ENCODE results near the gene DAPK3.
A peak's percentile ranks its signal among the peaks of the same experiment; 100 is the strongest.

DAPK3 gene

GRCh38 chr19:3984584-3984907 is 13.6 kb upstream of the DAPK3 start:
- no peak overlapping the region for H3K23ac ChIP-seq (ENCODE audit: low read length)
- H3K4me1 ChIP-seq (ENCODE audit: control insufficient read depth, low read depth, low read length): peaks cover 5% of the 10 kb centered on the region
- H4K5ac ChIP-seq (ENCODE audit: low read length): no peak overlapping the region
- H3K9ac ChIP-seq (ENCODE audit: low read length): peak overlapping the region; percentile 99
- no peak overlapping the region for H4K8ac ChIP-seq (ENCODE audit: low read depth, low read length)
- peaks cover 39% of the 10 kb centered on the region for H3K36me3 ChIP-seq (ENCODE audit: control insufficient read depth, insufficient read depth, low read length)
- WGBS (ENCODE audit: extremely low coverage, insufficient coverage, low lambda C conversion rate): no CpG with 5 or more reads among the region's 10 CpGs
- H2BK5ac ChIP-seq (ENCODE audit: low read length): peak overlapping the region; percentile 66
- no peak overlapping the region for H2BK15ac ChIP-seq (replicated peaks; ENCODE audit: low read depth)
- H2AK5ac ChIP-seq (ENCODE audit: low read length): no peak overlapping the region
- H3K27me3 ChIP-seq (ENCODE audit: insufficient read depth, low read length, poor library complexity): no peaks in the 10 kb centered on the region
- H3K27ac ChIP-seq (ENCODE audit: low read depth, low read length): peak overlapping the region; percentile 49
- H3K56ac ChIP-seq (ENCODE audit: low read length): peak overlapping the region; percentile 98
- H3K18ac ChIP-seq (ENCODE audit: low read length): peak overlapping the region; percentile 91
- H3K4me3 ChIP-seq (ENCODE audit: low read length): peak overlapping the region; percentile 98
- DNase-seq: no peak
- H3K79me1 ChIP-seq (ENCODE audit: low read length): peaks cover 21% of the 10 kb centered on the region
- H2BK120ac ChIP-seq (ENCODE audit: low read depth, low read length): no peak overlapping the region
- peaks cover 57% of the 10 kb centered on the region for H3K79me2 ChIP-seq (ENCODE audit: control insufficient read depth, insufficient read depth, low read length)
- peak overlapping the region; percentile 66 for H3K4me2 ChIP-seq (ENCODE audit: low read length)
- peak overlapping the region; percentile 73 for H3K4ac ChIP-seq (ENCODE audit: low read depth, low read length)

- Histone ChIP-seq H3K79me1 (ENCODE audit: low read length) (peaks cover 24% of the 10 kb centered on the region), H3K4me2 (ENCODE audit: low read length) (peak overlapping the region; percentile 66), H3K9ac (ENCODE audit: low read length) (peak overlapping the region; percentile 99), H3K4me1 (ENCODE audit: control insufficient read depth, low read depth, low read length) (peaks cover 5% of the 10 kb centered on the region), H3K27ac (ENCODE audit: low read depth, low read length) (no peak overlapping the region), H3K18ac (ENCODE audit: low read length) (no peak overlapping the region), H3K56ac (ENCODE audit: low read length) (peak overlapping the region; percentile 98), H2BK15ac (replicated peaks; ENCODE audit: low read depth) (no peak overlapping the region), H2AK5ac (ENCODE audit: low read length) (no peak overlapping the region), H4K5ac (ENCODE audit: low read length) (no peak overlapping the region), H2BK120ac (ENCODE audit: low read depth, low read length) (no peak overlapping the region), H3K36me3 (ENCODE audit: control insufficient read depth, insufficient read depth, low read length) (peaks cover 44% of the 10 kb centered on the region), H3K27me3 (ENCODE audit: insufficient read depth, low read length, poor library complexity) (no peaks in the 10 kb centered on the region), H3K4ac (ENCODE audit: low read depth, low read length) (no peak overlapping the region), H4K8ac (ENCODE audit: low read depth, low read length) (no peak overlapping the region), H2BK5ac (ENCODE audit: low read length) (no peak overlapping the region), H3K79me2 (ENCODE audit: control insufficient read depth, insufficient read depth, low read length) (peaks cover 62% of the 10 kb centered on the region), H3K23ac (ENCODE audit: low read length) (no peak overlapping the region), H3K4me3 (ENCODE audit: low read length) (peak overlapping the region; percentile 98)
- DNase-seq: no peak
- WGBS (ENCODE audit: extremely low coverage, insufficient coverage, low lambda C conversion rate): no CpG with 5 or more reads among the region's 30 CpGs
These were observed 13.2 kb upstream of the DAPK3 start for GRCh38 chr19:3983936-3984583.

GRCh38 chr19:3983542-3983914 is 12.6 kb upstream of the DAPK3 start:
- Histone ChIP-seq H3K9ac (ENCODE audit: low read length) (peak overlapping the region; percentile 99), H3K4me1 (ENCODE audit: control insufficient read depth, low read depth, low read length) (peaks cover 5% of the 10 kb centered on the region), H3K27ac (ENCODE audit: low read depth, low read length) (no peak overlapping the region), H3K23ac (ENCODE audit: low read length) (no peak overlapping the region), H2BK5ac (ENCODE audit: low read length) (no peak overlapping the region), H3K27me3 (ENCODE audit: insufficient read depth, low read length, poor library complexity) (no peaks in the 10 kb centered on the region), H2AK5ac (ENCODE audit: low read length) (no peak overlapping the region), H3K36me3 (ENCODE audit: control insufficient read depth, insufficient read depth, low read length) (peaks cover 47% of the 10 kb centered on the region), H2BK120ac (ENCODE audit: low read depth, low read length) (no peak overlapping the region), H4K8ac (ENCODE audit: low read depth, low read length) (no peak overlapping the region), H4K5ac (ENCODE audit: low read length) (no peak overlapping the region), H3K4me2 (ENCODE audit: low read length) (peak overlapping the region; percentile 66), H3K79me1 (ENCODE audit: low read length) (peaks cover 26% of the 10 kb centered on the region), H3K56ac (ENCODE audit: low read length) (peak overlapping the region; percentile 98), H3K4me3 (ENCODE audit: low read length) (peak overlapping the region; percentile 98), H3K79me2 (ENCODE audit: control insufficient read depth, insufficient read depth, low read length) (peaks cover 64% of the 10 kb centered on the region), H2BK15ac (replicated peaks; ENCODE audit: low read depth) (no peak overlapping the region), H3K4ac (ENCODE audit: low read depth, low read length) (no peak overlapping the region), H3K18ac (ENCODE audit: low read length) (no peak overlapping the region)
- WGBS (ENCODE audit: extremely low coverage, insufficient coverage, low lambda C conversion rate): no CpG with 5 or more reads among the region's 7 CpGs
- no peak for DNase-seq

- H3K79me1 ChIP-seq (ENCODE audit: low read length): peaks cover 29% of the 10 kb centered on the region
- no peak overlapping the region for H3K27ac ChIP-seq (ENCODE audit: low read depth, low read length)
- no peak overlapping the region for H3K4ac ChIP-seq (ENCODE audit: low read depth, low read length)
- no peak overlapping the region for H4K8ac ChIP-seq (ENCODE audit: low read depth, low read length)
- no CpG with 5 or more reads among the region's 40 CpGs for WGBS (ENCODE audit: extremely low coverage, insufficient coverage, low lambda C conversion rate)
- H3K18ac ChIP-seq (ENCODE audit: low read length): no peak overlapping the region
- H3K23ac ChIP-seq (ENCODE audit: low read length): no peak overlapping the region
- peaks cover 51% of the 10 kb centered on the region for H3K36me3 ChIP-seq (ENCODE audit: control insufficient read depth, insufficient read depth, low read length)
- H3K9ac ChIP-seq (ENCODE audit: low read length): peak overlapping the region; percentile 99
- no peaks in the 10 kb centered on the region for H3K27me3 ChIP-seq (ENCODE audit: insufficient read depth, low read length, poor library complexity)
- no peak overlapping the region for H2BK15ac ChIP-seq (replicated peaks; ENCODE audit: low read depth)
- peak overlapping the region; percentile 32 for H3K4me2 ChIP-seq (ENCODE audit: low read length)
- H3K79me2 ChIP-seq (ENCODE audit: control insufficient read depth, insufficient read depth, low read length): peaks cover 68% of the 10 kb centered on the region
- no peak overlapping the region for H4K5ac ChIP-seq (ENCODE audit: low read length)
- peak overlapping the region; percentile 19 for H3K56ac ChIP-seq (ENCODE audit: low read length)
- peak; percentile 66 for DNase-seq
- no peak overlapping the region for H2BK120ac ChIP-seq (ENCODE audit: low read depth, low read length)
- H3K4me3 ChIP-seq (ENCODE audit: low read length): no peak overlapping the region
- H3K4me1 ChIP-seq (ENCODE audit: control insufficient read depth, low read depth, low read length): peaks cover 5% of the 10 kb centered on the region
- no peak overlapping the region for H2BK5ac ChIP-seq (ENCODE audit: low read length)
- no peak overlapping the region for H2AK5ac ChIP-seq (ENCODE audit: low read length)
These were observed 12.0 kb upstream of the DAPK3 start for GRCh38 chr19:3982701-3983541.

- H3K18ac ChIP-seq (ENCODE audit: low read length): no peak overlapping the region
- no peak overlapping the region for H2AK5ac ChIP-seq (ENCODE audit: low read length)
- H3K27ac ChIP-seq (ENCODE audit: low read depth, low read length): peak overlapping the region; percentile 14
- H4K8ac ChIP-seq (ENCODE audit: low read depth, low read length): no peak overlapping the region
- no peaks in the 10 kb centered on the region for H3K27me3 ChIP-seq (ENCODE audit: insufficient read depth, low read length, poor library complexity)
- H3K23ac ChIP-seq (ENCODE audit: low read length): no peak overlapping the region
- H3K4ac ChIP-seq (ENCODE audit: low read depth, low read length): no peak overlapping the region
- H2BK120ac ChIP-seq (ENCODE audit: low read depth, low read length): no peak overlapping the region
- WGBS (ENCODE audit: extremely low coverage, insufficient coverage, low lambda C conversion rate): no CpG with 5 or more reads among the region's 39 CpGs
- peaks cover 60% of the 10 kb centered on the region for H3K36me3 ChIP-seq (ENCODE audit: control insufficient read depth, insufficient read depth, low read length)
- no peak overlapping the region for H4K5ac ChIP-seq (ENCODE audit: low read length)
- H3K79me1 ChIP-seq (ENCODE audit: low read length): peaks cover 35% of the 10 kb centered on the region
- no peak overlapping the region for H2BK5ac ChIP-seq (ENCODE audit: low read length)
- no peak overlapping the region for H3K4me3 ChIP-seq (ENCODE audit: low read length)
- no peak overlapping the region for H3K4me2 ChIP-seq (ENCODE audit: low read length)
- H2BK15ac ChIP-seq (replicated peaks; ENCODE audit: low read depth): no peak overlapping the region
- no peak for DNase-seq
- H3K4me1 ChIP-seq (ENCODE audit: control insufficient read depth, low read depth, low read length): peaks cover 4% of the 10 kb centered on the region
- H3K9ac ChIP-seq (ENCODE audit: low read length): peak overlapping the region; percentile 99
- no peak overlapping the region for H3K56ac ChIP-seq (ENCODE audit: low read length)
- H3K79me2 ChIP-seq (ENCODE audit: control insufficient read depth, insufficient read depth, low read length): peaks cover 75% of the 10 kb centered on the region
These were observed 11.1 kb upstream of the DAPK3 start for GRCh38 chr19:3981736-3982681.

All from mesendoderm (in vitro differentiated cells).